GM19023 (cell line): ENCODE results near the gene IFT172.
A peak's percentile ranks its signal among the peaks of the same experiment; 100 is the strongest.
"Not testable (repeated sequence)": the region's sequence is repeated elsewhere in the genome, so short reads cannot be mapped to it uniquely, and the experiment has no call there.

Experiments
- ATAC-seq: cut with Tn5 transposase; IDR thresholded peaks from one replicate; pipeline ENCODE4 v1.9.1; 2021; ENCODE audit warnings: mild to moderate bottlenecking, moderate library complexity; ENCODE audit not compliant: unreplicated experiment

The IFT172 gene, protein sequence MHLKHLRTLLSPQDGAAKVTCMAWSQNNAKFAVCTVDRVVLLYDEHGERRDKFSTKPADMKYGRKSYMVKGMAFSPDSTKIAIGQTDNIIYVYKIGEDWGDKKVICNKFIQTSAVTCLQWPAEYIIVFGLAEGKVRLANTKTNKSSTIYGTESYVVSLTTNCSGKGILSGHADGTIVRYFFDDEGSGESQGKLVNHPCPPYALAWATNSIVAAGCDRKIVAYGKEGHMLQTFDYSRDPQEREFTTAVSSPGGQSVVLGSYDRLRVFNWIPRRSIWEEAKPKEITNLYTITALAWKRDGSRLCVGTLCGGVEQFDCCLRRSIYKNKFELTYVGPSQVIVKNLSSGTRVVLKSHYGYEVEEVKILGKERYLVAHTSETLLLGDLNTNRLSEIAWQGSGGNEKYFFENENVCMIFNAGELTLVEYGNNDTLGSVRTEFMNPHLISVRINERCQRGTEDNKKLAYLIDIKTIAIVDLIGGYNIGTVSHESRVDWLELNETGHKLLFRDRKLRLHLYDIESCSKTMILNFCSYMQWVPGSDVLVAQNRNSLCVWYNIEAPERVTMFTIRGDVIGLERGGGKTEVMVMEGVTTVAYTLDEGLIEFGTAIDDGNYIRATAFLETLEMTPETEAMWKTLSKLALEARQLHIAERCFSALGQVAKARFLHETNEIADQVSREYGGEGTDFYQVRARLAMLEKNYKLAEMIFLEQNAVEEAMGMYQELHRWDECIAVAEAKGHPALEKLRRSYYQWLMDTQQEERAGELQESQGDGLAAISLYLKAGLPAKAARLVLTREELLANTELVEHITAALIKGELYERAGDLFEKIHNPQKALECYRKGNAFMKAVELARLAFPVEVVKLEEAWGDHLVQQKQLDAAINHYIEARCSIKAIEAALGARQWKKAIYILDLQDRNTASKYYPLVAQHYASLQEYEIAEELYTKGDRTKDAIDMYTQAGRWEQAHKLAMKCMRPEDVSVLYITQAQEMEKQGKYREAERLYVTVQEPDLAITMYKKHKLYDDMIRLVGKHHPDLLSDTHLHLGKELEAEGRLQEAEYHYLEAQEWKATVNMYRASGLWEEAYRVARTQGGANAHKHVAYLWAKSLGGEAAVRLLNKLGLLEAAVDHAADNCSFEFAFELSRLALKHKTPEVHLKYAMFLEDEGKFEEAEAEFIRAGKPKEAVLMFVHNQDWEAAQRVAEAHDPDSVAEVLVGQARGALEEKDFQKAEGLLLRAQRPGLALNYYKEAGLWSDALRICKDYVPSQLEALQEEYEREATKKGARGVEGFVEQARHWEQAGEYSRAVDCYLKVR (N-terminal part only)

DNA sequence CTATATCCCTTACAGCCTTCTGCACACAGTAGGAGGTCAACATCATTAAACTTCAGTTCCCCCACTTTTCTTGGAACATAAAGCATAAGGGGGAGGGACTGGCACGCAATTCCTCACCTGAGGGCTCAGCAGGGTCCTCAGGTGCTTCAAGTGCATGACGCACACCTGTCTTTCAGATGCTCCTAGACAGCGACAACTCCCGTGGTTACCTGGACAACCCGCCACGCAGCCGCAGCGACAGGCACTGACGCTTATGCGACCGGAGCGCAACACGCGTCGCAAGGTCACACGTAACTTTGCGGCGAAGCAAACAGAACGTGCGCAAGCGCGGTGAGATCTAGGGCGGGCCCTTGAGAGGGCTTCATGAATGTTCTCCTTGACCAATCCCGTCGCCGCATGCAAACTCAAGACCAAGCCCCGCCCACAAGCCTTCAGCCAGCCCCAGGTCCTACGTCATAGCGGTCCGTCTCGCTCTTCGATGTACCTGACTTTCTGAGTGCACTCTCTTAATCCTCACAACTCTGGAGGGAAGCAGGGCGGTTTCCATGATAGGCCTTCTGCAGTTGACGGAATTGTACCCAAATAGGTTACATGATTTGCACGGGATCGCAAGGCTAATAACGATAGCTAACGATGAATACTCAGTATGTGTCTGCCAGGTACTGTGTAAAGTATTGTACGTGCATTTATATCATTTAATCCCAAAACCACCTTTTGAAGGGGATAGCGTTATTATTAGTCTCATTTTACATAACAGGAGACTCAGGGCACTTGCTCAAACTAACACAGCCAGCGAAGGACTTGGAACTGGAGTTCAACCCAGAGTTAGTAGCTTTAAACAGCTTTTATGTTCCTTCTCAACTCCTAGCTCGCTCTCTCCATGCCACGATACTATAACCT lies at the start of gene IFT172:
Gene IFT172, minus strand, starts transcription at position 246 of the 900 bp plus-strand sequence. Its CDS starts 90 bp downstream, at position 156.
- peak; percentile 93 for ATAC-seq

DNA sequence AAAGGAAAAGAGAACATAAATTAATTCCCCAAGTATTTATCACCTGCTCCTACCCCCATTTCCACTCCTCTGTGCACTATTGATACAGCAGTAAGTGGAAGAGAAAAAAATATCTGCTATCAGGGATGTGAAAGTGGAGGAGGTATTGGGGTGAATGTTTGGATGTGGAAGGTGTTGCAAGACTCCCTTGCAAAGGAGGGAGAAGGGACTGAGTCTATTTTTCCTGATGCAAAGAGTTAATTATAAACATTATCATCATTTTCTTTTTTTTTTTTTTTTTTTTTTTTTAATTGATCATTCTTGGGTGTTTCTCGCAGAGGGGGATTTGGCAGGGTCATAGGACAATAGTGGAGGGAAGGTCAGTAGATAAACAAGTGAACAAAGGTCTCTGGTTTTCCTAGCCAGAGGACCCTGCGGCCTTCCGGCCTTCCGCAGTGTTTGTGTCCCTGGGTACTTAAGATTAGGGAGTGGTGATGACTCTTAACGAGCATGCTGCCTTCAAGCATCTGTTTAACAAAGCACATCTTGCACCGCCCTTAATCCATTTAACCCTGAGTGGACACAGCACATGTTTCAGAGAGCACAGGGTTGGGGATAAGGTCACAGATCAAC lies 49.4 kb upstream of the IFT172 start:
- ATAC-seq = not testable (repeated sequence)

DNA sequence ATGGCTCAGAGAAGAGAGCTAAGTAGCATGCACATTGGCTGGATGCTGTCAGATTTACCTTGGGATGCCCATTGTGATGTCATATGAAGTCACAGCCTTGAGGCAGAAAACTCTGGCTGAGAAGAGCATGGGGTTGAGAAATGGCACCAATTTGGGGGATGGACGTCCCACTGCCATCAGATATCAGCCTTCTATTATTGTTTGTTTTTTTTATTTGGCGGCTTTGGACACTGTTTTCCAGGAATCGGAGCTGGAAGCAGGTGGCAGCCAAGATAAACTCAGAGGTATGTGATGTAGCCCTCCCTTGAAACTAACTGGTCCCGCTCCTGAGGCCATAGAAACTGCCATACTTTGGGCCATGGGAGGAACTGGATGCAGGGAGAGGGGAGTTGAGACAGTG lies 47.7 kb upstream of the IFT172 start:
- no peak for ATAC-seq

DNA sequence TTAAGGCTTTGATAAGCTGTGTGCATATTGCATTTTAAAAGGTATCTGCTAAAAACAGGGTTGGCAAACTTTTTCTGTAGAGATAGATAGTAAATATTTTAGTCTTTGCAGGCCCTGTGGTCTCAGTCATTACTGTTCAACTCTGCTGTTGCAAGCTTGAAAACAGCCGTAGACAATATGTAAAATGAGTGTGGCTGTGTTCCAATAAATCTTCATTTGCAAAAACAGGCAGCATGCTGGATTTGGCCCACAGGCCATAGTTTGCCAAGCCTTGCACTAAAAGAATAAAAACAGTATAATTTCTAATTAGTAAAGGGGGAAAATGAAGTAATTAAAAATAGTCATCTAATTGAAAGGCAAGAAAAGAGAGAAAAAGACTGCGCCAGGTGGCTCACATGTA lies 42.4 kb upstream of the IFT172 start:
- ATAC-seq = no peak

DNA sequence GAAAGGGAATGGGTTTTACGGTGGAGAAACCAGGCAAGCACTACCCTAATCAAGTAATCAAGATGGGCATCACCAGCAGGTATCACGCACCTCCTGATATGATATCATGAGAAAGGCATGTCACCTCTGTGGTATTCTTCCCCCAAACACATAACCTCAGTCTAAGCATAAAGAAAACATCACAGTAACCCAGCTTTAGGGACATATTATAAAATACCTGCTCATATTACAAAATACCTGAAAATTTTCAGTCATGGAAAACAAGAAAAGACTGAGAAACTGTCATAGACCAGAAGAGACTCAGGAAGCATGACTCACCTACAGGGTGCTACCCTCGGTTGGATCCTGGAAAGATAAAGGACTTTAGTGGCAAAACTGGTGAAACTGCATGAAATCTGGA lies 37.6 kb upstream of the IFT172 start:
- no peak for ATAC-seq

DNA sequence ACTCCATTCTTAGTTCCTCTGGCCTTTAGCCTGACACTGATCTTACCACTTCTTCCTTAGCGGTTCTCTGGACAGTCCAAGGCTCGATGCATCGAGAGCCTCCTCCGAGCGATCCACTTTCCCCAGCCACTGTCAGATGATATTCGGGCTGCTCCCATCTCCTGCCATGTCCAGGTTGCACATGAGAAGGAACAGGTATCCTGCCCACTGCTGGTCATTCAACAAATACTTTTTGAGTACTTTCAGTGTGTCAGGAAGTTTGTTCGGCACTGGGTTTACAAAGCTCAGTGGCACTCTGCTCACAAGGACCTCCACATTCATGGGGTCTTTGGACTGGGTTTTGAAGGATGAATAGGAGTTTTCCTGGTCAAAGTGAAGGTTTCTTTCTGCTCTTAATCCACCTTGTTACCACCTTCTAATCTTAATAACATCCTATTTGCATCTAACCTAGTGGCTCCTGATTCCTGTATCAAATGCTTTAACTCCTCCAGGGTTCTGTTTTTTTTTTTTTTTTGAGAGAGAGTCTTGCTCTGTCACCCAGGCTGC lies 32.9 kb upstream of the IFT172 start:
- ATAC-seq = no peak

DNA sequence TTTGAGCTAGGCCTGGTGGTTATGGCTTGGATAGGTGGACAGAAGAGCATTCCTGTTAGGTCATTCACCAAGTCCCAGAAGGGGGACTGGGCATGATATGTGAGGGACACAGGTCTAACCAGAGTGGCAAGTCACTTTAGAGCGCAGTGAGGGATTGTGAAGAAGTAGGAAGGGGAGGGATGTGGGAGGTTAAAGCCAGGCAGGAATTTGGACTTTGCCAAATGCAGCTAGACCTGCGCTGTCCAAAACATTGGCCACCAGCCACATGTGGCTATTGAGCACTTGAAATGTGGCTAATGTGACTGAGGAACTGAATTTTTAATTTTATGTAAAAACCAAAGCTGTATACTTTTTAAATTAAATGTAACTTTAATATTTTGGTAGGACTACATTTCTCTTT lies 30.8 kb upstream of the IFT172 start:
- no peak for ATAC-seq

DNA sequence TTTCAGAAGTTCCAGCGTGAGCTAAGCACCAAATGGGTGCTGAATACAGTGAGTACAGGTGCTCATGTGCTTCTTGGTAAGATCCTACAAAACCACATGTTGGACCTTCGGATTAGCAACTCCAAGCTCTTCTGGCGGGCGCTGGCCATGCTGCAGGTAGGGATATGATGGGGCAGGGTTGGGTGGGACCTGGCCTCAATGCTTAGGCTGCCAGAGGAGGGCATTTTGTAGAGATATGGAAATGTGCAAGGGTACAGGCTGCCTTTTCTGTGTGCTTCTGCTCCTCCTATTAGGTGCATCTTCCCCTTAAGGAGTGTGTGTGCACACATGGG lies 29.2 kb upstream of the IFT172 start:
- no peak for ATAC-seq

DNA sequence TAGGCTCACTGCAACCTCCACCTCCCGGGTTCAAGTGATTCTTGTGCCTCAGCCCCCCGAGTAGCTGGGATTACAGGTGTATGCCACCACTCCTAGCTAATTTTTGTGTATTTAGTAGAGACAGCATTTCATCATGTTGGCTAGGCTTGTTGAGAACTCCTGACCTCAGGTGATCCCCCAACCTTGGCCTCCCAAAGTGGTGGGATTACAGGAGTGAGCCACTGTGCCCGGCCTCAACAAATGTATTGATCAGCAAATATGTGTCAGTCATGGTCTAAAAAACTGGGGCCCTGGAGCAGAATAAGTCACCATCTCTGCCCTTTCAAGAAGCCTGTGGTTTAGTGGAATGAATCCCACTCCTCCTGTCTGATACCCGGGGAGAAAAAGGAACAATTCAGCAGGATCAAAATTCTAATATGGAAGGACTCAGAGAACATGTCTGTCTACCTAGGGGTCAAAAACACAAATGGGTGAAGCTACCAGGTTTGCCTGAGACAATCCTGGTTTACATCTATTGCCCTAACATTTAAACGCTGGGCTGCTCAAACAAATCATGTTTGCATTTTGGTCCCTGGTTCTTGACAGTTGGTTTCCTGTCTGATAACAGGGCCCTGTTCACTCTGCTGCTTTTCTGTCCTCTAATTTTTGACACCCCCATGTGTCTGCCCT lies 28.7 kb upstream of the IFT172 start:
- ATAC-seq = no peak

DNA sequence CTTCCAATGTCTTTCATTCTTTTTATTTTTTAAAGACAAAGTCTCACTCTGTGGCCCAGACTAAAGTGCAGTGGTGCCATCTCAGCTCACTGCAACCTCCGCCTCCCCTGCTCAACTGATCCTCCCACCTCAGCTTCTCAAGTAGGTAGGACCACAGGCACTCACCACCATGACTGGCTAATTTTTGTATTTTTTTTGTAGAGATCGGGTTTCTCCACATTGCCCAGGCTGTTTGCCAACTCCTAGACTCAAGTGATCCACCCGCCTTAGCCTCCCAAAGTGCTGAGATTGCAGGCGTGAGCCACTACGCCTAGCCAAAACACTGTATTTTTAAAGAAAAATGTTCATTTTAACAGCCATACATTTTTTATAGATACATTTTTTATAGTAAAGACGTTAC lies 19.8 kb upstream of the IFT172 start:
- ATAC-seq = no peak

DNA sequence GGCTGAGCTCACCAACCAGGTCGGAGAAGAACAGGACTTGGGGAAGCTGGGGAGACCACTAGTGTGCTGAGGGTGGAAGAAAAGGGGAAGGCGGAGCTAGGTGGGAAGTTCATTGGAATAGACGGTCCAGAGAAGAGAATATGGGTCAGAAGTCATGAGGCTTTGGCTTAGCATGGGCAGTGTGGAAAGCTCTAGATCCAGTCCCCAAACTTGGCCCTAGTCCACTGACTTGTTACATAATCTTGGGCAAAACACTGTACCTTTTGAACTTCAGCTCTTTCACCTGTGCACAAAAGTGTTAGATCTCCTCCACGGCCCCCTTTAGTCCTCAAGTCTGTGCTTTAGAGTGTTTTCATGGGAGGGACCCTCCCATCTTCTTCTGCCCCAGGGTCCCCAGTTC lies 17.8 kb upstream of the IFT172 start:
- no peak for ATAC-seq

DNA sequence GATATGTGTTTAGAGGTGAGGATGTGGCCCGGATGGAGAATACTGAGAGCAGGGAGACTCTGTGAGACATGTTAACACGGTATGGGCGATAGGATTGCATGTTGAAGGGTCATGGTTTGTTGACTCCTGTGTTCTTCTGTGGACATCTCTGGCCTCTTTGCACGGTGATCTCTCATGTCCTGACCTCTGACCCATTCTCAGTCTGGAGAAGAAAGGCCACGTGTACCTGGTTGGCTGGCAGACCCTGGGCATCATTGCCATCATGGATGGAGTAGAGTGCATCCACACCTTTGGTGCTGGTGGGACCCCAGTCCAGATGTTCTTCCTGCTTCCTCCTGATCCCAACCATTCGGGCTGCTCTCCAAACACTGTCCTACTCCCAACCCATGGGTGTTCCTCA lies 17.0 kb upstream of the IFT172 start:
- no peak for ATAC-seq

DNA sequence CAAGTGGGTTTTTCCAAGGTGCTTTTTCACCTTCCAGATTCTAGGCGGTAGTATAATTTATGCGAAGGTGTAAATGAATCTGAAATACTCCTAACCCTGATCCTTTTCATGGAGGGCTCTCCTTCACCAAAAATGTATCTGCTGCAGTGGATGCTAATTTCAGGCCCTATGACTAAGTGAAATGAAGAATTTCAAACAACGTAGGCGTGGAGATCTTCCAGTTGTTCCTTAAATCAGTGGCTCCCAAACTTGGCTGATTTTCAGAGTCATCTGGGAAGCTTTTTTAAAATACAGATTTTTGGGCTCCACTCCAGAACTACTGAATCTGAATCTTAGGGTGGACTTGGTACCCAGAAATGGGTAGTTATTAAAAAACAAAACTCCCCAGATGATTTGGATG lies 12.6 kb upstream of the IFT172 start:
- ATAC-seq = no peak

DNA sequence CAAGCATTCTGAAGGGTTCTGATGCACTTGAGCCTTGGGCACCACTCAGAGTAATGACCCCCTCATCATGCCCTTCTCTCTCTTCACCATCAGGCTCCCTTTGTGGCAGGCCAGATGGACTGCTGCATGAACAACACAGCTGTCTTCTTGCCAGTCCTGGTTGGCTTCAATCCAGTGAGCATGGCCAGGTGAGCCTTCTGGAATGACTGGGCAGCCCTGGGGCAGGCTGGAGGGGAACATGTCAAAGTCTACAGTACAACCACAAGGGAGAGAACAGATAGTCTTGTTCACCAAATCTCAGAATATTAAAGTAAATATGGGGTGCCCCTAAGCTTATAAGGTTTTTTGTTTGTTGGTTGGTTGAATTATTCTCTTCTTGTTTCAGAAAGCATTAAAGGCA lies 11.5 kb upstream of the IFT172 start:
- no peak for ATAC-seq

DNA sequence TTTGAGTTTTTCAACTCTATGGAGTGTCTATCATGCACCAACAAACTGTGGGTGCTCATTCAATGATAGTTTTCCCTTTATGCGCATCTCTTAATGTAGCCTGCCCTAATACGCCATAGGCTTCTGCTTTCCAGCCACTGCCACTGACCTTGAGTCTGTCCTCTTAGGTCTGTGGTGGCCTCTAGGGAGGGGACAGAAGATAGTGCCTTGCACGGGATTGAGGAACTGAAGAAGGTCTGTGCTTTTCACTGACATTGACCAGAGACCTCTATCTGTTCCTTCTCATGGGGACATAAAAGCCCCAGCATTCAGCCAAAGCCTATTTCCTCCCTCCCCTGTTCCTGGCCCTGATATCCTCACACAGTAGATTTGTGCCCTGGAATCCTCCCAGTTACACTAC lies 9.4 kb upstream of the IFT172 start:
- ATAC-seq = no peak

DNA sequence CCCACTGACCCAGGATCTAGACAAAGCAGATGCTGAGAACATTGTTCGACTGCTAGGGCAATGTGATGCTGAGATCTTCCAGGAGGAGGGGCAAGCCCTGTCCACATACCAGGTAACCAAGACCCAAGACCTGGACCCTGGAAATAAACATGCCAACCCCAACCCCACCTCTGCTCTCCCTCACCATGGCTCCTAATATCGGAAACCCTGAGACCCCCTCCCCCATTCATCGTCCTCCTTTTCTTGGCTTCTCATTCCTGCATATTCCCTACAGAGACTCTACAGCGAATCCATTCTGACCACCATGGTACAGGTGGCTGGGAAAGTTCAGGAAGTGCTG lies 7.7 kb upstream of the IFT172 start:
- no peak for ATAC-seq

DNA sequence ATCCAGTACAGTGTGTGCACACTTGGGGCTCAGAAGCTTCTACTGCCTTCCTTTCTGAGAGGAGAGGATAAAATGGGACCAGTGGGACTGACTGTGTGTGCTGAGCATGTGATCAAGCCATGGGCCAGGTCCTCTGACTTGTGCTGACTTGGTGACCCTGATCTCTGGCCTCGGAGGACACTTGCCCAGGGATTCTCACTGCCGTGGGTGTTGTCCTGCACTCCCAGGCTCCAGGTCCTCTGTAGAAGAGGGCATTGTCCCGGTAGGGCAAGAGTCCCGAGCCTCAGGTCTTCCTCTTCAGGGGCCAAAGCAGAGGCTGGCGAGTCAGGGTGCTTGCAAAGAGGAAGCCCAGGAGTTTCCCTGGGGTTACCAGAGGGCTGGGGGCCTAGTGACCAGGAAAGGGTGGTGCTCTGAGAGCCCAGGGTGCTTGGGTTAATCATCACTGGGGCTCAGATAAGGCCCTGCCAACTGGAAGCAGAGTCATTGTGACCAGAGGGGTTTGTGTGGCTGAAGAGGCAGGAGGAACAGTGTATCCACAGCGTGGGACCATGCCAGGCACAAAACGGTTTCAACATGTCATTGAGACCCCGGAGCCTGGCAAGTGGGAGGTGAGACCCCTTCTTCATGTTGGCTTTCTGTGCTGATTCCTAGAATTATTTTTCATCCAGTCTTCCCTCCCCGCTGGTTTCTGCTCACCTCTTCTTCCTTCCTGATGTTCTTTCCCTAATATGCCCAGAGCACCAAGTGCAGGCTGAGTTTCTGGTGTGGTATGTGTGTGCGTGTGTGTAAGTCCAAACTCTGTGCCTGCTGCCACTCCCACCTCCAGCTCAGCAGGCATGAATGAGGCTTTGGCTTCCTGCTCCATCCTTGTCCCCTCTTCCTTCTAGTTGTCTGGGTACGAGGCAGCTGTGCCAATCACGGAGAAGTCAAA lies 7.1 kb upstream of the IFT172 start, which contains the start of gene GCKR:
Gene GCKR, plus strand, starts transcription at position 483 of the 931 bp plus-strand sequence. Its CDS starts 66 bp downstream, at position 549.
- no peak for ATAC-seq

DNA sequence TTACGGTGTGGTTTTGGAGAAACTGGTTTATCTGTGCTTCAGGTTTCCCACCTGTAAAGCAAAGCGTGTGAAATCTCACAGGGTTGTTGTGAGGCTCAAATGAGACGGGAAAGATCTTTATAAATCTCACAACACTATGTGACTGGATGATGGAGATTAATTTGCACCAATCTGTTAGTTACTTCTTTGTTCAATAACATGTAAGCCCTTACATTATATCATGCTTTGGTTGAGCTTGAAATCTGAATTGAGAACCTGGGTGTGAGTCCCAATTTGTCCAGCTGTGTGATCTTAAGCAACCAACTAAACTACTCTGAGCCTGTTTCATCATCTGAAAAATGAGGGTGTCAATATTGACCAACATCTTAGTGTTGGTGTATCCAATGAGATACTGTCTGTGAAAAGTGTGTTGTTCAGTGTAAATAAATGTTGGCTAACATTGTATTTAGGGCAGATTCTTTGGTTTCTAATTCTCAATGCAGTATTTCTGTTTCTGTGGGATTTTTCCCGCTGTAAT lies 6.4 kb upstream of the IFT172 start:
- no peak for ATAC-seq
